GM23338 (cell line): ENCODE data around the gene ARFIP1.

Experiments used
- CREB1 ChIP-seq: fragments of 250-450 bp; sonication (Bioruptor Pico); IDR thresholded peaks from 2 replicates; pipeline ENCODE4 v1.5.0; 2020; ENCODE audit warnings: low read depth, mild to moderate bottlenecking, moderate library complexity
- CTCF ChIP-seq, 2 experiments: fragments of 200-600 bp in 1 of 2; sonication (generic) in 1 of 2; conservative IDR thresholded peaks; 2 replicates each; pipeline versions ENCODE4 v1.5.1 to v1.6.1; 2016 to 2017; ENCODE audit warnings: antibody characterized with exemption in 2 of 2, low read depth in 2 of 2, mild to moderate bottlenecking in 2 of 2, moderate library complexity in 1 of 2
- ETS1 ChIP-seq: IDR thresholded peaks from 2 replicates; pipeline ENCODE4 v1.6.1; 2016; ENCODE audit warnings: antibody characterized with exemption
- EZH2 ChIP-seq: fragments of 200-600 bp; sonication (generic); IDR thresholded peaks from one replicate; pipeline ENCODE4 v1.8.0; 2017; ENCODE audit warnings: antibody characterized with exemption, mild to moderate bottlenecking, low read depth; ENCODE audit not compliant: unreplicated experiment
- EZH2phosphoT487 ChIP-seq: fragments of 200-600 bp; sonication (generic); IDR thresholded peaks from one replicate; pipeline ENCODE4 v1.8.1; 2018; ENCODE audit warnings: antibody characterized with exemption; ENCODE audit not compliant: unreplicated experiment
- JUNB ChIP-seq: IDR thresholded peaks from one replicate; pipeline ENCODE4 v1.6.1; 2016; ENCODE audit warnings: antibody characterized with exemption; ENCODE audit not compliant: unreplicated experiment
- POLR2AphosphoS5 ChIP-seq: IDR thresholded peaks from 2 replicates; pipeline ENCODE4 v1.6.1; 2016; ENCODE audit warnings: antibody characterized with exemption, low read depth
- REST ChIP-seq: IDR thresholded peaks from one replicate; pipeline ENCODE4 v1.6.1; 2018; ENCODE audit warnings: antibody characterized with exemption; ENCODE audit not compliant: unreplicated experiment
- STAT1 ChIP-seq: IDR thresholded peaks from one replicate; pipeline ENCODE4 v1.6.1; 2016; ENCODE audit warnings: antibody characterized with exemption; ENCODE audit not compliant: unreplicated experiment
- ZNF114 ChIP-seq: fragments of 250-450 bp; sonication (Bioruptor Pico); IDR thresholded peaks from 2 replicates; pipeline ENCODE4 v1.5.0; 2020; ENCODE audit warnings: mild to moderate bottlenecking, moderate library complexity
- ZNF331 ChIP-seq: fragments of 250-450 bp; sonication (Bioruptor Pico); IDR thresholded peaks from 2 replicates; pipeline ENCODE4 v1.5.0; 2020; ENCODE audit warnings: low read depth, mild to moderate bottlenecking, moderate library complexity
- ZNF462 ChIP-seq: fragments of 250-450 bp; sonication (Bioruptor Pico); IDR thresholded peaks from 2 replicates; pipeline ENCODE4 v1.5.0; 2020; ENCODE audit warnings: mild to moderate bottlenecking, moderate library complexity

- TF ChIP-seq CTCF (conservative IDR thresholded peaks at IDR 0.05; ENCODE audit: low read depth in 2 of 2) (no peak), EZH2phosphoT487 (no peak), REST (no peak), EZH2 (no peak), ZNF114 (CRISPR knock-in tag) (no peak), POLR2AphosphoS5 (no peak), CREB1 (CRISPR knock-in tag) (no peak), STAT1 (no peak), JUNB (no peak), ETS1 (no peak), ZNF462 (CRISPR knock-in tag) (no peak), ZNF331 (CRISPR knock-in tag) (no peak)
Measured at GRCh38 chr4:152885185-152885584, 105.4 kb downstream of the ARFIP1 start.
